Measurements from ENCODE around the gene HADHA.

GRCh38 chr2:26268213-26268612 is 23.8 kb upstream of the HADHA start:
- no peak for TF ChIP-seq CTCF (IDR thresholded peaks at IDR 0.05; ENCODE audit: low read depth, low read length)
- no peak for TF ChIP-seq EZH2phosphoT487 (IDR thresholded peaks at IDR 0.05; ENCODE audit: low read depth)
